Measurements from ENCODE around the gene PSME2.

- TF ChIP-seq POLR2A (IDR thresholded peaks at IDR 0.05) (no peak), CTCF (IDR thresholded peaks at IDR 0.05) (no peak)
Observed at GRCh38 chr14:24119691-24120090, 26.7 kb downstream of the PSME2 start.

All from heart left ventricle (tissue), 13 donors.